ENCODE results near the gene VCAN.

The VCAN gene

DNA sequence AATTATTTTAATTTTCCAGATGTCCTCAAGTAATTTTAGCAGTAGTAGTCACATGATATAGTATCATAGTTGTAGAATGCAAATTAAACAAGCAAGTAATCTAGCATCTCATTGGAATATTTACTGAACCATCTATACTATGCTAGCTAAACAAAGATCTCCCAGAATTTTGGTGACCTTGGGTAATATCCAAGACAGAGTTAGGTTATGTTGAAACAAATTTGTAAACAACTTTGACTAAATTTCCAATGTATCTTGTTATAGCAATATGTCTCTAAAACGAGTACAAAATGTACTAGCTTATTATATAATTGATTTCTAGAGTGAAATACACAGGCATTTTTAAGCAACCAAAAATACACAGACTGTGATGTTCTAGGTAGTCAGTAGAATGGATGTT lies 41.5 kb downstream of the VCAN start:
- no peaks in the 10 kb centered on the region for H3K4me1 ChIP-seq (ENCODE audit: insufficient read depth, insufficient read length)
- no peak overlapping the region for H3K9ac ChIP-seq (ENCODE audit: insufficient read length, low read depth)
- no peak for TF ChIP-seq SUZ12 (IDR thresholded peaks at IDR 0.05; ENCODE audit: extremely low read depth, insufficient read depth, insufficient read length)
- no peak for TF ChIP-seq ZNF274 (IDR thresholded peaks at IDR 0.05; ENCODE audit: low read depth, low read length)
- TF ChIP-seq YY1 (IDR thresholded peaks at IDR 0.05; ENCODE audit: insufficient read depth, insufficient read length), result no peak
- DNase-seq (ENCODE audit: low read depth, low spot score), result no peak
- H3K4me3 ChIP-seq (ENCODE audit: insufficient read length, low read depth), result no peak overlapping the region
- peaks cover 16% of the 10 kb centered on the region for H3K36me3 ChIP-seq (ENCODE audit: insufficient read depth, insufficient read length, low read length)
- H3K27me3 ChIP-seq (ENCODE audit: insufficient read depth, insufficient read length), result no peaks in the 10 kb centered on the region
- H3K9me3 ChIP-seq (ENCODE audit: insufficient read depth, low read length), result no peaks in the 10 kb centered on the region

DNA sequence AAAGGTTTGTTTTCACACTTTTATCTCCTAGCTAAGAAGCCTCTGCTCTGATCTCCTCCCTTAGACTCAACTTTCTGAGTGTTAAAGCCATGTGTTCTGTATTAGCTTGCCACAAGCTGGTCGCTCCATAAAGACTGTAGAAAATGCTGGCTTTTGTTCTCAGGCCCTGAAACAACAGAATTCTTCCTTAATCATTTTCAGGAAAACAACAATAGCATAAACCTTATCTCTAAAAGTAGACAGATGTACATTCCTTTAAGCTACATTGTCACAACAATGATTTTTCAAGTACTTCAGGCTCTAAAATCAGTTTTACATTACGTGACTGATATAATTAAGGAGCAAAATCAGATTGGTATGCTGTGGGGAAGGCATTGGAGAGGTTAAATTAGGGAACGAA lies 41.9 kb downstream of the VCAN start:
- no peak overlapping the region for H3K9ac ChIP-seq (ENCODE audit: insufficient read length, low read depth)
- H3K36me3 ChIP-seq (ENCODE audit: insufficient read depth, insufficient read length, low read length), result peaks cover 19% of the 10 kb centered on the region
- H3K4me1 ChIP-seq (ENCODE audit: insufficient read depth, insufficient read length), result no peaks in the 10 kb centered on the region
- no peaks in the 10 kb centered on the region for H3K27me3 ChIP-seq (ENCODE audit: insufficient read depth, insufficient read length)
- TF ChIP-seq SUZ12 (IDR thresholded peaks at IDR 0.05; ENCODE audit: extremely low read depth, insufficient read depth, insufficient read length) (no peak), YY1 (IDR thresholded peaks at IDR 0.05; ENCODE audit: insufficient read depth, insufficient read length) (no peak), ZNF274 (IDR thresholded peaks at IDR 0.05; ENCODE audit: low read depth, low read length) (no peak)
- no peaks in the 10 kb centered on the region for H3K9me3 ChIP-seq (ENCODE audit: insufficient read depth, low read length)
- no peak overlapping the region for H3K4me3 ChIP-seq (ENCODE audit: insufficient read length, low read depth)
- DNase-seq (ENCODE audit: low read depth, low spot score), result no peak

DNA sequence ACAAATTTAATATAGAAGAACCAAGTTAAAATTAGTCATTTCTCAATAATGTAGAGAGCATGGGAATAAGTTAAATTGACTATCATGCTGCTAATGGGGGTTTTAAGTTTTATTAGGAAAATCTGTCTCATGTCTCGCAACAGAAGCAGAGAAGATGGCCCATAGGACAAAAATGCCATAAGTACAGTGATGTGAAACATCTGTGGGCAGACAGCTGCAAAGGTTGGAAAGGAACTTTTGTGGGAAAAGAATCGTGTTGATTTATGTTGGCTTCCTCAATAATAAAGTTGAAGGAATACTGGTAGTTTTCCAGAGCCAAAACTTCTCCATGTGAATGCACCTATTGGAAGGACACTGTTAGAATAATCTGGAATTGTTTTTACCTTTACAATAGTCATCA lies 44.8 kb downstream of the VCAN start:
- no peak for DNase-seq (ENCODE audit: low read depth, low spot score)
- H3K4me1 ChIP-seq (ENCODE audit: insufficient read depth, insufficient read length), result no peaks in the 10 kb centered on the region
- peaks cover 48% of the 10 kb centered on the region for H3K36me3 ChIP-seq (ENCODE audit: insufficient read depth, insufficient read length, low read length)
- no peak overlapping the region for H3K9ac ChIP-seq (ENCODE audit: insufficient read length, low read depth)
- H3K9me3 ChIP-seq (ENCODE audit: insufficient read depth, low read length), result no peaks in the 10 kb centered on the region
- H3K4me3 ChIP-seq (ENCODE audit: insufficient read length, low read depth), result no peak overlapping the region
- H3K27me3 ChIP-seq (ENCODE audit: insufficient read depth, insufficient read length), result no peaks in the 10 kb centered on the region
- TF ChIP-seq ZNF274 (IDR thresholded peaks at IDR 0.05; ENCODE audit: low read depth, low read length), result no peak
- no peak for TF ChIP-seq SUZ12 (IDR thresholded peaks at IDR 0.05; ENCODE audit: extremely low read depth, insufficient read depth, insufficient read length)
- no peak for TF ChIP-seq YY1 (IDR thresholded peaks at IDR 0.05; ENCODE audit: insufficient read depth, insufficient read length)

- no peak for DNase-seq (ENCODE audit: low read depth, low spot score)
- H3K4me3 ChIP-seq (ENCODE audit: insufficient read length, low read depth), result no peak overlapping the region
- no peaks in the 10 kb centered on the region for H3K27me3 ChIP-seq (ENCODE audit: insufficient read depth, insufficient read length)
- H3K9ac ChIP-seq (ENCODE audit: insufficient read length, low read depth), result no peak overlapping the region
- H3K36me3 ChIP-seq (ENCODE audit: insufficient read depth, insufficient read length, low read length), result peaks cover 47% of the 10 kb centered on the region
- no peaks in the 10 kb centered on the region for H3K9me3 ChIP-seq (ENCODE audit: insufficient read depth, low read length)
- no peaks in the 10 kb centered on the region for H3K4me1 ChIP-seq (ENCODE audit: insufficient read depth, insufficient read length)
- no peak for TF ChIP-seq ZNF274 (IDR thresholded peaks at IDR 0.05; ENCODE audit: low read depth, low read length)
- TF ChIP-seq YY1 (IDR thresholded peaks at IDR 0.05; ENCODE audit: insufficient read depth, insufficient read length), result no peak
- no peak for TF ChIP-seq SUZ12 (IDR thresholded peaks at IDR 0.05; ENCODE audit: extremely low read depth, insufficient read depth, insufficient read length)
Observed at GRCh38 chr5:83517072-83517687, 45.6 kb downstream of the VCAN start.

DNA sequence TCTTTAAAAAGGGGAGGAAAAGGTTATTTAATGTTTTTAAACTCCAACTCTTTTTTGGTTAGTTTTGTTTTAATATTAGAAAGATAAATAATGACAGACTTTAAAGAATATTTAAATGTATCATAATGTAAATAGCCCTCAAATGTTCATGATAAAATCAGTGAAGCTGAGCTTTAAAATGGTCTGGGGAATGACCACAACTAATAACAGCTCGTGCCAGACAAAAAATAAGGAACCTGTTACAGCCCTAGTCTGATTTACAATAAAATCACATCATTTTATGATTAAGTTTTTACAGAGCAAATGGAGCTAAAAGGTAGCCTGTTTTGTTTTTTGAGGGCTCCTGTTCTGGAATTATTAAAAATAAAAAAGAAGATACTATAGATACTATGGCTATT lies 46.1 kb downstream of the VCAN start:
- Histone ChIP-seq H3K4me1 (ENCODE audit: insufficient read depth, insufficient read length) (no peaks in the 10 kb centered on the region), H3K9ac (ENCODE audit: insufficient read length, low read depth) (no peak overlapping the region), H3K9me3 (ENCODE audit: insufficient read depth, low read length) (no peaks in the 10 kb centered on the region), H3K36me3 (ENCODE audit: insufficient read depth, insufficient read length, low read length) (peaks cover 42% of the 10 kb centered on the region), H3K27me3 (ENCODE audit: insufficient read depth, insufficient read length) (no peaks in the 10 kb centered on the region), H3K4me3 (ENCODE audit: insufficient read length, low read depth) (no peak overlapping the region)
- no peak for TF ChIP-seq SUZ12 (IDR thresholded peaks at IDR 0.05; ENCODE audit: extremely low read depth, insufficient read depth, insufficient read length)
- DNase-seq (ENCODE audit: low read depth, low spot score), result no peak

- H3K9me3 ChIP-seq (ENCODE audit: insufficient read depth, low read length), result no peaks in the 10 kb centered on the region
- no peaks in the 10 kb centered on the region for H3K27me3 ChIP-seq (ENCODE audit: insufficient read depth, insufficient read length)
- H3K4me3 ChIP-seq (ENCODE audit: insufficient read length, low read depth), result no peak overlapping the region
- no peak overlapping the region for H3K9ac ChIP-seq (ENCODE audit: insufficient read length, low read depth)
- peaks cover 39% of the 10 kb centered on the region for H3K36me3 ChIP-seq (ENCODE audit: insufficient read depth, insufficient read length, low read length)
- no peak for DNase-seq (ENCODE audit: low read depth, low spot score)
- H3K4me1 ChIP-seq (ENCODE audit: insufficient read depth, insufficient read length), result no peaks in the 10 kb centered on the region
- TF ChIP-seq SUZ12 (IDR thresholded peaks at IDR 0.05; ENCODE audit: extremely low read depth, insufficient read depth, insufficient read length) (no peak), ZNF274 (IDR thresholded peaks at IDR 0.05; ENCODE audit: low read depth, low read length) (no peak), YY1 (IDR thresholded peaks at IDR 0.05; ENCODE audit: insufficient read depth, insufficient read length) (no peak)
Observed at GRCh38 chr5:83518319-83519061, 46.9 kb downstream of the VCAN start.

DNA sequence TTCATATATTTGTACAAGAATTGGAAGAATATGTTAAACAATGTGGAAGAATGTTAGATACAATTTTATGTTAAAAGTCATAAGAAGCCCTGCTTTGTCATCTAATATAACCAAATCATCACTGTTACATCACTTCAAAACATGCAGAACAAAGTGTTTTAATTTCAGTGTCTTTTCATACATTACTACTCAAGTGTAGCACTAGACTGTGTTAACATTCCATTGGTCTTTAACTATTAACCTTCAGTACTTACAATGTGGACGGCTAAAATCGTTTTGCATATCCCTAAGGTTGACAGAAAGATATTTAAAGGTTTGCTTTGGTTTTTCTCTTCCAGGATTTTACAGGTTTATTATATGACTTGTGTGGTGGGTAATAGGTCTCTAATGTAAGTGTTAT lies 50.9 kb downstream of the VCAN start:
- Histone ChIP-seq H3K4me3 (ENCODE audit: insufficient read length, low read depth) (no peak overlapping the region), H3K9ac (ENCODE audit: insufficient read length, low read depth) (no peak overlapping the region), H3K27me3 (ENCODE audit: insufficient read depth, insufficient read length) (no peaks in the 10 kb centered on the region), H3K4me1 (ENCODE audit: insufficient read depth, insufficient read length) (no peaks in the 10 kb centered on the region), H3K9me3 (ENCODE audit: insufficient read depth, low read length) (no peaks in the 10 kb centered on the region), H3K36me3 (ENCODE audit: insufficient read depth, insufficient read length, low read length) (peaks cover 33% of the 10 kb centered on the region)
- no peak for TF ChIP-seq SUZ12 (IDR thresholded peaks at IDR 0.05; ENCODE audit: extremely low read depth, insufficient read depth, insufficient read length)
- no peak for TF ChIP-seq YY1 (IDR thresholded peaks at IDR 0.05; ENCODE audit: insufficient read depth, insufficient read length)
- DNase-seq (ENCODE audit: low read depth, low spot score), result no peak
